A673 (cell line): Measurements from ENCODE around the gene STH. TPM values are rescaled to one million over a fixed set of nuclear protein-coding genes. Genes with fewer than 3 reads are reported as not detected.

Experiments used
- BruUV-seq: library from RNA; stranded (reverse); fragments of 400-500 nt; replicated peaks from 2 replicates; lab custom pipeline; 2021; lab: Mats Ljungman, UMichigan
- CTCF ChIA-PET: fragments of 300-600 bp; sonication (Branson Sonifier 250); formaldehyde crosslinking; loops from one replicate; lab custom pipeline; 2022; ENCODE audit warnings: antibody characterized with exemption; lab: Charles Lee
- POLR2A ChIA-PET: fragments of 300-600 bp; sonication (Branson Sonifier 250); formaldehyde crosslinking; loops from one replicate; lab custom pipeline; 2022; ENCODE audit warnings: antibody characterized with exemption; ENCODE audit not compliant: low non-redundant PET; lab: Charles Lee
- DNase-seq: peaks from one replicate; pipeline ENCODE4 v3.0.0-alpha.2; 2015; ENCODE audit warnings: low spot score
- H3K27ac ChIP-seq: fragments of 200-600 bp; sonication (generic); 2 replicates; pipeline ENCODE4 v1.5.1; 2016; ENCODE audit warnings: mixed run types, low read depth, mild to moderate bottlenecking, mixed read lengths, antibody characterized with exemption, low read length; ENCODE audit not compliant: poor library complexity, severe bottlenecking
- H3K27me3 ChIP-seq: fragments of 200-600 bp; sonication (generic); replicated peaks from 2 replicates; pipeline ENCODE4 v1.6.1; 2017; ENCODE audit warnings: mixed run types, low read depth, mild to moderate bottlenecking, mixed read lengths, antibody characterized with exemption, low read length; ENCODE audit not compliant: insufficient read depth, poor library complexity
- H3K36me3 ChIP-seq: fragments of 200-600 bp; sonication (generic); 2 replicates; pipeline ENCODE4 v1.6.1; 2016; ENCODE audit warnings: mixed run types, mild to moderate bottlenecking, mixed read lengths, antibody characterized with exemption, low read length; ENCODE audit not compliant: insufficient read depth, poor library complexity, severe bottlenecking
- H3K4me1 ChIP-seq: fragments of 200-600 bp; sonication (generic); 2 replicates; pipeline ENCODE4 v1.6.1; 2017; ENCODE audit warnings: mixed run types, mild to moderate bottlenecking, mixed read lengths, antibody characterized with exemption, low read length; ENCODE audit not compliant: insufficient read depth, poor library complexity, severe bottlenecking
- H3K4me3 ChIP-seq: fragments of 200-600 bp; sonication (generic); 2 replicates; pipeline ENCODE4 v1.5.1; 2016; ENCODE audit warnings: low read depth, mixed run types, mild to moderate bottlenecking, mixed read lengths, low read length; ENCODE audit not compliant: poor library complexity, severe bottlenecking
- H3K9me3 ChIP-seq: fragments of 200-600 bp; sonication (generic); 2 replicates; pipeline ENCODE4 v1.6.1; 2016; ENCODE audit warnings: mixed run types, low read depth, mild to moderate bottlenecking, mixed read lengths, antibody characterized with exemption, low read length; ENCODE audit not compliant: poor library complexity, severe bottlenecking
- EZH2 ChIP-seq: fragments of 200-600 bp; sonication (generic); IDR thresholded peaks from 2 replicates; pipeline ENCODE4 v1.6.1; 2017; ENCODE audit warnings: borderline replicate concordance, low read depth, mild to moderate bottlenecking, mixed read lengths, antibody characterized with exemption, low read length; ENCODE audit not compliant: poor library complexity, severe bottlenecking
- intact Hi-C: fragments of 100-400 bp; cut with micrococcal nuclease; formaldehyde crosslinking; loops from one replicate; pipeline ENCODE4 v1.10.0; 2022; ENCODE audit not compliant: unreplicated experiment
- total RNA-seq: library from RNA; stranded (reverse); gene quantifications from 2 replicates; pipeline ENCODE4 v1.2.3, GENCODE V29; 2021
- TF ChIP-seq, protein P1 (sequence below): fragments of 300-800, 200-600 bp; sonication (generic); conservative IDR thresholded peaks from 2 replicates; pipeline ENCODE4 v1.5.1; 2017; ENCODE audit warnings: low read depth, mild to moderate bottlenecking, antibody characterized with exemption, low read length, moderate library complexity, mixed read lengths

Gene STH
- total RNA-seq, 1 experiment from 2014 or later: not detected

DNA sequence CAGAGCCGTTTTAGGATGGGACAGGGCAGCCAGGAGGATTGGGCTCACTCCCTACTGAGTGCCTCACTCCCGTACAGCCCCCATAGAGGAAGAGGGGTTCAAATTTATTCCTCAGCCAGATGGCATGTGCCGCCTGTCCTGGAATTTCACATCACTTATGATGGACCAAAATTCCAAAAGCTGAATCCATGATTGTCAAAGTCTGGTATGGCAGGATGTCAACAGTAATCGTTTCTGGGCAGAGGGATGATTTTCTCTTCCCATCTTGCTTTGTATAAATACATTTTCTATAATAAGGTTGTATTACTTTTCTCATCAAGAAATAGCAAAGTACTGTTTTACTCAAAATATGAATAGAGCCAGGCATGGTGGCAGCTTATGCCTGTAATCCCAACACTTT lies 38.7 kb upstream of the STH start:
- no peak overlapping the region for H3K4me3 ChIP-seq
- ChIA-PET CTCF (no interaction called here), POLR2A (no interaction called here)
- no TSS peak for BruUV-seq
- TF ChIP-seq, protein P1, sequence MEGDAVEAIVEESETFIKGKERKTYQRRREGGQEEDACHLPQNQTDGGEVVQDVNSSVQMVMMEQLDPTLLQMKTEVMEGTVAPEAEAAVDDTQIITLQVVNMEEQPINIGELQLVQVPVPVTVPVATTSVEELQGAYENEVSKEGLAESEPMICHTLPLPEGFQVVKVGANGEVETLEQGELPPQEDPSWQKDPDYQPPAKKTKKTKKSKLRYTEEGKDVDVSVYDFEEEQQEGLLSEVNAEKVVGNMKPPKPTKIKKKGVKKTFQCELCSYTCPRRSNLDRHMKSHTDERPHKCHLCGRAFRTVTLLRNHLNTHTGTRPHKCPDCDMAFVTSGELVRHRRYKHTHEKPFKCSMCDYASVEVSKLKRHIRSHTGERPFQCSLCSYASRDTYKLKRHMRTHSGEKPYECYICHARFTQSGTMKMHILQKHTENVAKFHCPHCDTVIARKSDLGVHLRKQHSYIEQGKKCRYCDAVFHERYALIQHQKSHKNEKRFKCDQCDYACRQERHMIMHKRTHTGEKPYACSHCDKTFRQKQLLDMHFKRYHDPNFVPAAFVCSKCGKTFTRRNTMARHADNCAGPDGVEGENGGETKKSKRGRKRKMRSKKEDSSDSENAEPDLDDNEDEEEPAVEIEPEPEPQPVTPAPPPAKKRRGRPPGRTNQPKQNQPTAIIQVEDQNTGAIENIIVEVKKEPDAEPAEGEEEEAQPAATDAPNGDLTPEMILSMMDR: no peak
- no peak for TF ChIP-seq EZH2
- H3K36me3 ChIP-seq: no peaks in the 10 kb centered on the region
- H3K27ac ChIP-seq: no peak overlapping the region
- no peaks in the 10 kb centered on the region for H3K27me3 ChIP-seq
- no peaks in the 10 kb centered on the region for H3K9me3 ChIP-seq
- no peaks in the 10 kb centered on the region for H3K4me1 ChIP-seq
- intact Hi-C loops: no loop called here
- DNase-seq: no peak

DNA sequence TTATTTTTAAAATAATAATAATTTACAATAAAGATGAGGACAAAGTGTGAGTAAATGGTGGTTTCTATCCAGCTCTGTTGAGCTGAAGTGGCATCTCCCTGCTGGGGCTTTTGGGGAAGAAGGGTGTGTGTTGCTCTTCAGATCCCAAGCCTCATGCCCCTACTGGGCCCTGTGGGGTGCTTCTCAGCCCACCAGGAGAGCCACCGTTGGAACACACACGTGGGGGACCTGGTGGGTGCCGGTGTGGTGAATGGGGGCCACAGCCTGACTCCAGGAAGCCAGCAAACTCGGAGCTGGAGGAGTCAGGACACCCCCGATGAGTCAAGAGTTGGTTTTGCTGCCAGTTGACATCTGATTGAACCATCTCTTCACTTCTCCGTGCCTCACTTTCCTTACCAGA lies 37.8 kb upstream of the STH start:
- DNase-seq: no peak
- no peak for TF ChIP-seq EZH2
- TF ChIP-seq, protein P1: no peak
- no peaks in the 10 kb centered on the region for H3K9me3 ChIP-seq
- no peak overlapping the region for H3K4me3 ChIP-seq
- no TSS peak for BruUV-seq
- intact Hi-C loops: no loop called here
- H3K4me1 ChIP-seq: no peaks in the 10 kb centered on the region
- H3K36me3 ChIP-seq: no peaks in the 10 kb centered on the region
- no peak overlapping the region for H3K27ac ChIP-seq
- CTCF ChIA-PET: no interaction called here
- POLR2A ChIA-PET: no interaction called here
- H3K27me3 ChIP-seq: no peaks in the 10 kb centered on the region

DNA sequence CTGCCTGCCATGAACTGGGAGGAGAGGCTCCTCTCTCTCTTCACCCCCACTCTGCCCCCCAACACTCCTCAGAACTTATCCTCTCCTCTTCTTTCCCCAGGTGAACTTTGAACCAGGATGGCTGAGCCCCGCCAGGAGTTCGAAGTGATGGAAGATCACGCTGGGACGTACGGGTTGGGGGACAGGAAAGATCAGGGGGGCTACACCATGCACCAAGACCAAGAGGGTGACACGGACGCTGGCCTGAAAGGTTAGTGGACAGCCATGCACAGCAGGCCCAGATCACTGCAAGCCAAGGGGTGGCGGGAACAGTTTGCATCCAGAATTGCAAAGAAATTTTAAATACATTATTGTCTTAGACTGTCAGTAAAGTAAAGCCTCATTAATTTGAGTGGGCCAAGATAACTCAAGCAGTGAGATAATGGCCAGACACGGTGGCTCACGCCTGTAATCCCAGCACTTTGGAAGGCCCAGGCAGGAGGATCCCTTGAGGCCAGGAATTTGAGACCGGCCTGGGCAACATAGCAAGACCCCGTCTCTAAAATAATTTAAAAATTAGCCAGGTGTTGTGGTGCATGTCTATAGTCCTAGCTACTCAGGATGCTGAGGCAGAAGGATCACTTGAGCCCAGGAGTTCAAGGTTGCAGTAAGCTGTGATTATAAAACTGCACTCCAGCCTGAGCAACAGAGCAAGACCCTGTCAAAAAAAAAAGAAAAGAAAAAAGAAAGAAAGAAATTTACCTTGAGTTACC lies 36.7 kb upstream of the STH start:
- ChIA-PET POLR2A (no interaction called here), CTCF (no interaction called here)
- no peaks in the 10 kb centered on the region for H3K27me3 ChIP-seq
- H3K4me3 ChIP-seq: no peak overlapping the region
- no peak for TF ChIP-seq EZH2
- TF ChIP-seq, protein P1: no peak
- no peak overlapping the region for H3K27ac ChIP-seq
- no peaks in the 10 kb centered on the region for H3K9me3 ChIP-seq
- no peaks in the 10 kb centered on the region for H3K4me1 ChIP-seq
- H3K36me3 ChIP-seq: no peaks in the 10 kb centered on the region
- no TSS peak for BruUV-seq
- DNase-seq: no peak
- intact Hi-C loops: no loop called here
